Skeletal muscle satellite cell (primary cell): ENCODE results near the gene F2R.

Source experiments
- H3K27me3 ChIP-seq: 2 replicates; pipeline ENCODE4 v1.7.0; 2013; ENCODE audit warnings: low read length; ENCODE audit not compliant: control insufficient read depth, insufficient read depth
- H3K36me3 ChIP-seq: 2 replicates; pipeline ENCODE4 v1.7.0; 2013; ENCODE audit warnings: mild to moderate bottlenecking, control low read depth, low read length; ENCODE audit not compliant: insufficient read depth
- H3K4me1 ChIP-seq: 2 replicates; pipeline ENCODE4 v1.7.0; 2013; ENCODE audit warnings: low read length; ENCODE audit not compliant: control insufficient read depth, insufficient read depth
- H3K4me2 ChIP-seq: 2 replicates; pipeline ENCODE4 v1.7.0; 2013; ENCODE audit warnings: mild to moderate bottlenecking, low read length
- H3K4me3 ChIP-seq: 2 replicates; pipeline ENCODE4 v1.7.0; 2013; ENCODE audit warnings: low read length
- H3K9ac ChIP-seq: 2 replicates; pipeline ENCODE4 v1.7.0; 2013; ENCODE audit warnings: mild to moderate bottlenecking, low read depth, low read length, moderate library complexity
- H3K9me3 ChIP-seq: replicated peaks from 2 replicates; pipeline ENCODE4 v1.7.0; 2013; ENCODE audit warnings: mild to moderate bottlenecking, control low read depth, low read length

Gene F2R

GRCh38 chr5:76691467-76692273 lies 24.3 kb upstream of the F2R start:
- Histone ChIP-seq H3K9me3 (no peaks in the 10 kb centered on the region), H3K4me1 (peaks cover 66% of the 10 kb centered on the region), H3K4me3 (peak overlapping the region; percentile 2), H3K9ac (peak overlapping the region; percentile 67), H3K27me3 (no peaks in the 10 kb centered on the region), H3K36me3 (no peaks in the 10 kb centered on the region), H3K4me2 (peak overlapping the region; percentile 63)

- peak overlapping the region; percentile 63 for H3K4me2 ChIP-seq
- no peaks in the 10 kb centered on the region for H3K36me3 ChIP-seq
- H3K9ac ChIP-seq, result peak overlapping the region; percentile 67
- no peaks in the 10 kb centered on the region for H3K27me3 ChIP-seq
- H3K4me1 ChIP-seq, result peaks cover 66% of the 10 kb centered on the region
- H3K9me3 ChIP-seq, result no peaks in the 10 kb centered on the region
- no peak overlapping the region for H3K4me3 ChIP-seq
Observed at GRCh38 chr5:76692274-76692540, 23.7 kb upstream of the F2R start.

GRCh38 chr5:76692651-76693050 lies 23.3 kb upstream of the F2R start:
- Histone ChIP-seq H3K4me3 (no peak overlapping the region), H3K9ac (peak overlapping the region; percentile 67), H3K4me1 (peaks cover 63% of the 10 kb centered on the region), H3K27me3 (no peaks in the 10 kb centered on the region), H3K4me2 (no peak overlapping the region), H3K36me3 (no peaks in the 10 kb centered on the region), H3K9me3 (no peaks in the 10 kb centered on the region)

GRCh38 chr5:76693141-76693540 lies 22.8 kb upstream of the F2R start:
- Histone ChIP-seq H3K27me3 (no peaks in the 10 kb centered on the region), H3K4me2 (no peak overlapping the region), H3K36me3 (no peaks in the 10 kb centered on the region), H3K4me3 (no peak overlapping the region), H3K4me1 (peaks cover 58% of the 10 kb centered on the region), H3K9ac (no peak overlapping the region), H3K9me3 (no peaks in the 10 kb centered on the region)

- H3K4me3 ChIP-seq, result no peak overlapping the region
- no peaks in the 10 kb centered on the region for H3K36me3 ChIP-seq
- no peaks in the 10 kb centered on the region for H3K9me3 ChIP-seq
- no peak overlapping the region for H3K4me2 ChIP-seq
- H3K4me1 ChIP-seq, result peaks cover 46% of the 10 kb centered on the region
- H3K9ac ChIP-seq, result no peak overlapping the region
- no peaks in the 10 kb centered on the region for H3K27me3 ChIP-seq
Observed at GRCh38 chr5:76694317-76694716, 21.6 kb upstream of the F2R start.

GRCh38 chr5:76695346-76695745 lies 20.6 kb upstream of the F2R start:
- Histone ChIP-seq H3K9ac (no peak overlapping the region), H3K4me3 (no peak overlapping the region), H3K9me3 (no peaks in the 10 kb centered on the region), H3K4me1 (peaks cover 38% of the 10 kb centered on the region), H3K36me3 (no peaks in the 10 kb centered on the region), H3K27me3 (no peaks in the 10 kb centered on the region), H3K4me2 (no peak overlapping the region)

- no peak overlapping the region for H3K9ac ChIP-seq
- no peaks in the 10 kb centered on the region for H3K27me3 ChIP-seq
- no peak overlapping the region for H3K4me2 ChIP-seq
- no peaks in the 10 kb centered on the region for H3K36me3 ChIP-seq
- H3K9me3 ChIP-seq, result no peaks in the 10 kb centered on the region
- H3K4me1 ChIP-seq, result peaks cover 37% of the 10 kb centered on the region
- no peak overlapping the region for H3K4me3 ChIP-seq
Observed at GRCh38 chr5:76696251-76696650, 19.7 kb upstream of the F2R start.

- H3K9ac ChIP-seq, result no peak overlapping the region
- no peaks in the 10 kb centered on the region for H3K36me3 ChIP-seq
- no peaks in the 10 kb centered on the region for H3K9me3 ChIP-seq
- H3K4me2 ChIP-seq, result no peak overlapping the region
- H3K4me1 ChIP-seq, result peaks cover 29% of the 10 kb centered on the region
- H3K27me3 ChIP-seq, result no peaks in the 10 kb centered on the region
- no peak overlapping the region for H3K4me3 ChIP-seq
Observed at GRCh38 chr5:76697670-76698069, 18.3 kb upstream of the F2R start.

GRCh38 chr5:76700571-76700970 lies 15.4 kb upstream of the F2R start:
- Histone ChIP-seq H3K4me2 (peak overlapping the region; percentile 27), H3K36me3 (no peaks in the 10 kb centered on the region), H3K4me1 (peaks cover 35% of the 10 kb centered on the region), H3K9ac (no peak overlapping the region), H3K4me3 (no peak overlapping the region), H3K9me3 (no peaks in the 10 kb centered on the region), H3K27me3 (no peaks in the 10 kb centered on the region)

- H3K36me3 ChIP-seq, result no peaks in the 10 kb centered on the region
- no peak overlapping the region for H3K9ac ChIP-seq
- no peaks in the 10 kb centered on the region for H3K27me3 ChIP-seq
- H3K9me3 ChIP-seq, result no peaks in the 10 kb centered on the region
- peaks cover 28% of the 10 kb centered on the region for H3K4me1 ChIP-seq
- H3K4me3 ChIP-seq, result no peak overlapping the region
- peak overlapping the region; percentile 27 for H3K4me2 ChIP-seq
Observed at GRCh38 chr5:76701298-76701697, 14.6 kb upstream of the F2R start.

- Histone ChIP-seq H3K27me3 (peaks cover 14% of the 10 kb centered on the region), H3K9ac (no peak overlapping the region), H3K4me2 (no peak overlapping the region), H3K9me3 (no peaks in the 10 kb centered on the region), H3K4me3 (no peak overlapping the region), H3K36me3 (no peaks in the 10 kb centered on the region), H3K4me1 (peaks cover 25% of the 10 kb centered on the region)
Observed at GRCh38 chr5:76703707-76704106, 12.2 kb upstream of the F2R start.

GRCh38 chr5:76704131-76704663 lies 11.7 kb upstream of the F2R start:
- peaks cover 18% of the 10 kb centered on the region for H3K27me3 ChIP-seq
- no peaks in the 10 kb centered on the region for H3K36me3 ChIP-seq
- H3K9ac ChIP-seq, result no peak overlapping the region
- H3K4me2 ChIP-seq, result no peak overlapping the region
- peaks cover 25% of the 10 kb centered on the region for H3K4me1 ChIP-seq
- no peaks in the 10 kb centered on the region for H3K9me3 ChIP-seq
- H3K4me3 ChIP-seq, result no peak overlapping the region
